ENCODE data around the gene EPB41L1.

DNA sequence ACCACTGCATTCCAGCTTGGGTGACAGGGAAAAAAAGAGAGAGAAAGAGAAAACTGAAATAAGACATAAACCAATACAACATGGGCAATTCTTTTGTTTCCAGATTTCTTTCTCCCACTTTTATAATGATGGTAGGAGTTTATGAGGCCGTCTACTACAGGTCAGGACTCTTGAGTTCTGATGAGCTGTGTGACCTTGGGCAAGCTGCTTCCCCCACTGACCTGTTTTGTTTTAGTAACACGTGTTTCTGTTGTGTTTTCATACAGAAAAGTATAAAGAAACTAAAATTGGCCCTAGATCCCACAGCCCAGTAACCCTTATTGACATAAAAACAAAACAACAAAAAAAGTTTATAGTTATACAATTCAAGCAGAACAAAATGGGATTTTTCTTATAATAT, 58.8 kb downstream of the EPB41L1 start:
- TF ChIP-seq POLR2AphosphoS5 (IDR thresholded peaks at IDR 0.05; ENCODE audit: low read depth, low read length): no peak
- TF ChIP-seq, protein P1, sequence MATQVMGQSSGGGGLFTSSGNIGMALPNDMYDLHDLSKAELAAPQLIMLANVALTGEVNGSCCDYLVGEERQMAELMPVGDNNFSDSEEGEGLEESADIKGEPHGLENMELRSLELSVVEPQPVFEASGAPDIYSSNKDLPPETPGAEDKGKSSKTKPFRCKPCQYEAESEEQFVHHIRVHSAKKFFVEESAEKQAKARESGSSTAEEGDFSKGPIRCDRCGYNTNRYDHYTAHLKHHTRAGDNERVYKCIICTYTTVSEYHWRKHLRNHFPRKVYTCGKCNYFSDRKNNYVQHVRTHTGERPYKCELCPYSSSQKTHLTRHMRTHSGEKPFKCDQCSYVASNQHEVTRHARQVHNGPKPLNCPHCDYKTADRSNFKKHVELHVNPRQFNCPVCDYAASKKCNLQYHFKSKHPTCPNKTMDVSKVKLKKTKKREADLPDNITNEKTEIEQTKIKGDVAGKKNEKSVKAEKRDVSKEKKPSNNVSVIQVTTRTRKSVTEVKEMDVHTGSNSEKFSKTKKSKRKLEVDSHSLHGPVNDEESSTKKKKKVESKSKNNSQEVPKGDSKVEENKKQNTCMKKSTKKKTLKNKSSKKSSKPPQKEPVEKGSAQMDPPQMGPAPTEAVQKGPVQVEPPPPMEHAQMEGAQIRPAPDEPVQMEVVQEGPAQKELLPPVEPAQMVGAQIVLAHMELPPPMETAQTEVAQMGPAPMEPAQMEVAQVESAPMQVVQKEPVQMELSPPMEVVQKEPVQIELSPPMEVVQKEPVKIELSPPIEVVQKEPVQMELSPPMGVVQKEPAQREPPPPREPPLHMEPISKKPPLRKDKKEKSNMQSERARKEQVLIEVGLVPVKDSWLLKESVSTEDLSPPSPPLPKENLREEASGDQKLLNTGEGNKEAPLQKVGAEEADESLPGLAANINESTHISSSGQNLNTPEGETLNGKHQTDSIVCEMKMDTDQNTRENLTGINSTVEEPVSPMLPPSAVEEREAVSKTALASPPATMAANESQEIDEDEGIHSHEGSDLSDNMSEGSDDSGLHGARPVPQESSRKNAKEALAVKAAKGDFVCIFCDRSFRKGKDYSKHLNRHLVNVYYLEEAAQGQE (IDR thresholded peaks at IDR 0.05; ENCODE audit: insufficient read depth in 1 of 2, low read depth in 2 of 2, low read length in 2 of 2): no peak
- no peak for TF ChIP-seq TAF1 (IDR thresholded peaks at IDR 0.05; ENCODE audit: borderline replicate concordance, insufficient read depth, low read length)
- TF ChIP-seq SIN3A (IDR thresholded peaks at IDR 0.05; ENCODE audit: borderline replicate concordance, insufficient read depth, low read length): no peak
- no peak for TF ChIP-seq FOXP2 (optimal IDR thresholded peaks at IDR 0.05; ENCODE audit: borderline replicate concordance, extremely low read depth, extremely low read length, insufficient read depth)

All from PFSK-1 (cell line).